Ovary (tissue), 9 donors: ENCODE measurements around the gene UEVLD. TPM values are rescaled to one million over a fixed set of nuclear protein-coding genes. Genes with fewer than 3 reads are reported as not detected.
A peak's percentile ranks its signal among the peaks of the same experiment; 100 is the strongest.

ENCODE experiments used
- DNase-seq, 5 donors: peaks; one replicate each; pipeline ENCODE4 v3.0.0-alpha.2; 2019 to 2020
- H3K27ac ChIP-seq, 2 donors: fragments of 200-600 bp; one replicate each; pipeline versions ENCODE4 v1.5.1 to v1.8.0; 2019 to 2022
- H3K27me3 ChIP-seq: fragments of 200-600 bp; one replicate; pipeline ENCODE4 v1.8.0; 2022
- H3K36me3 ChIP-seq: fragments of 200-600 bp; sonication (generic); one replicate; pipeline ENCODE4 v1.5.1; 2019
- H3K4me1 ChIP-seq: one replicate; pipeline ENCODE4 v1.8.1; 2013; ENCODE audit warnings: mild to moderate bottlenecking, moderate library complexity; ENCODE audit not compliant: insufficient read depth
- H3K4me3 ChIP-seq: fragments of 200-600 bp; sonication (generic); one replicate; pipeline ENCODE4 v1.5.1; 2017
- H3K9me3 ChIP-seq, 2 donors: fragments of 200-600 bp in 1 of 2; sonication (generic) in 1 of 2; one replicate each; pipeline versions ENCODE4 v1.5.1 to v1.8.1; 2013 to 2019; ENCODE audit warnings: mild to moderate bottlenecking in 1 of 2, moderate library complexity in 1 of 2
- CTCF ChIP-seq, 3 donors: fragments of 450-650 bp in 2 of 3; fragments of 200-600 bp in 1 of 3; IDR thresholded peaks; one replicate each; pipeline versions ENCODE4 v1.5.1 to v1.8.0; 2016 to 2022; ENCODE audit warnings: antibody characterized with exemption in 3 of 3, mild to moderate bottlenecking in 1 of 3
- EP300 ChIP-seq: sonication (generic); formaldehyde crosslinking; IDR thresholded peaks from one replicate; pipeline ENCODE4 v1.6.1; 2017; ENCODE audit warnings: antibody characterized with exemption
- POLR2A ChIP-seq: fragments of 450-650 bp; IDR thresholded peaks from one replicate; pipeline ENCODE4 v1.6.1; 2017; ENCODE audit warnings: antibody characterized with exemption, mild to moderate bottlenecking, moderate library complexity
- WGBS, 3 donors: extraction: QIAGEN DNeasy Blood & Tissue Kit in 1 of 3; methylation state at CpG; one replicate each; pipeline versions ENCODE4 v1.1.5 to v1.1.7; 2013 to 2017; 5-methylcytosine and 5-hydroxymethylcytosine counted together
- intact Hi-C, 4 donors: fragments of 100-400 bp; cut with DNase I; formaldehyde crosslinking; loops; one replicate each; pipeline versions ENCODE4 v1.11.0 to v1.15.1; 2022 to 2023
- polyA plus RNA-seq, 2 donors: library from polyadenylated mRNA; stranded (reverse); fragments of 200-250 nt in 1 of 2; fragments of 350-450 nt in 1 of 2; fragmentation: Illumina TruSeq in 1 of 2; extraction: RNeasy Lipid Tissue Mini Kit (QIAGEN cat#74804) in 1 of 2; gene quantifications; one replicate each; pipeline ENCODE4 v1.2.3, GENCODE V29; 2013 to 2014
- total RNA-seq, 7 donors: library from RNA; depleted of rRNA in 2 of 7; stranded (reverse); fragments of >200 nt in 2 of 7; fragmentation: NEBNext Ultra II Directional in 3 of 7; extraction: Animal tissue kit (Norgen Biotek cat#: 25700) in 3 of 7; gene quantifications; one replicate each; pipeline versions ENCODE4 v1.1.0 to v1.2.4, GENCODE V29; 2016 to 2023
- donor health status: DM: no; HTN: no; CAD: no; lungs with moderate emphysema.
- donor health status: DM: no; HTN: no; CAD: no.
- donor health status: Bipolar disorder and iron deficiency.
- donor health status: DM: yes; HTN: yes; CAD: no.
- donor health status: DM: no; HTN: no; CAD: no.
- donor health status: DM: yes; HTN: yes; CAD: no.

Gene UEVLD
- total and polyA plus RNA-seq, 9 donors, result 7.0 to 22.9 (median 16.7) TPM

GRCh38 chr11:18536209-18536608 is 52.3 kb downstream of the UEVLD start:
- H3K4me3 ChIP-seq, result no peak overlapping the region
- 83 to 90% (median 85%) methylated on average over 1 of the region's 1 CpG for WGBS, 3 donors
- H3K9me3 ChIP-seq, result no peaks in the 10 kb centered on the region
- H3K27me3 ChIP-seq, result no peaks in the 10 kb centered on the region
- no peak overlapping the region for H3K27ac ChIP-seq
- H3K4me1 ChIP-seq, result no peaks in the 10 kb centered on the region
- no peak for TF ChIP-seq EP300
- intact Hi-C loops, result no loop called here
- no peak for DNase-seq
- no peaks in the 10 kb centered on the region for H3K36me3 ChIP-seq

GRCh38 chr11:18534245-18534644 is 54.3 kb downstream of the UEVLD start:
- no peaks in the 10 kb centered on the region for H3K9me3 ChIP-seq
- no peaks in the 10 kb centered on the region for H3K27me3 ChIP-seq
- H3K36me3 ChIP-seq, result no peaks in the 10 kb centered on the region
- 88 to 92% (median 90%) methylated on average over 1 of the region's 1 CpG for WGBS, 3 donors
- DNase-seq, result no peak
- no peak overlapping the region for H3K4me3 ChIP-seq
- H3K27ac ChIP-seq, result no peak overlapping the region
- intact Hi-C loops, result no loop called here
- TF ChIP-seq CTCF (IDR thresholded peaks at IDR 0.05) (no peak), EP300 (no peak), POLR2A (no peak)
- H3K4me1 ChIP-seq, result no peaks in the 10 kb centered on the region

GRCh38 chr11:18533365-18533764 is 55.2 kb downstream of the UEVLD start:
- no peaks in the 10 kb centered on the region for H3K9me3 ChIP-seq
- H3K27me3 ChIP-seq, result no peaks in the 10 kb centered on the region
- H3K4me3 ChIP-seq, result no peak overlapping the region
- H3K4me1 ChIP-seq, result no peaks in the 10 kb centered on the region
- TF ChIP-seq CTCF (IDR thresholded peaks at IDR 0.05) (no peak), POLR2A (no peak), EP300 (no peak)
- WGBS, 3 donors, result 84 to 94% (median 90%) methylated on average over 3 of the region's 3 CpGs
- no peaks in the 10 kb centered on the region for H3K36me3 ChIP-seq
- no peak overlapping the region for H3K27ac ChIP-seq
- intact Hi-C loops, result no loop called here
- DNase-seq, result no peak

GRCh38 chr11:18527512-18527911 is 61.0 kb downstream of the UEVLD start:
- intact Hi-C loops, result loop anchor here in 2 of 4 donors (10.0 kb wide), 2 partner anchors 143 to 197 kb away; partner anchors contain the start of gene IGSF22 (in 2 of the 2)
- Histone ChIP-seq H3K4me1 (peaks cover 7% of the 10 kb centered on the region), H3K36me3 (no peaks in the 10 kb centered on the region), H3K4me3 (peak overlapping the region; percentile 94), H3K27ac (peak overlapping the region in 1 of 2 donors; percentile 91), H3K9me3 (no peaks in the 10 kb centered on the region), H3K27me3 (no peaks in the 10 kb centered on the region)
- WGBS, 3 donors, result 12 to 29% (median 13%) methylated on average over 5 of the region's 5 CpGs
- TF ChIP-seq POLR2A (no peak), CTCF (IDR thresholded peaks at IDR 0.05) (no peak), EP300 (no peak)
- no peak for DNase-seq

GRCh38 chr11:18526521-18527296 is 61.8 kb downstream of the UEVLD start, which contains the start of gene TSG101:
TSG101 (minus strand) TSS chr11:18526942; CDS start chr11:18526816, 126 bp downstream.
- Histone ChIP-seq H3K27me3 (no peaks in the 10 kb centered on the region), H3K27ac (peak within 1 kb of the TSS; percentile 77 to 91), H3K4me3 (peak within 1 kb of the TSS; percentile 94), H3K36me3 (no peaks in the 10 kb centered on the region), H3K9me3 (no peaks in the 10 kb centered on the region), H3K4me1 (peaks cover 7% of the 10 kb centered on the region)
- peak in 1 of 3 donors; percentile 27 for TF ChIP-seq CTCF (IDR thresholded peaks at IDR 0.05)
- peak; percentile 19 for TF ChIP-seq EP300
- peak; percentile 82 for TF ChIP-seq POLR2A
- WGBS, 3 donors, result 0 to 1% (median 1%) methylated on average over 54 to 57 of the region's 57 CpGs
- intact Hi-C loops, result loop anchor here in 2 of 4 donors (10.0 kb wide), 2 partner anchors 142 to 198 kb away; partner anchors contain the start of gene IGSF22 (in 2 of the 2)
- DNase-seq, result peak; percentile 91 to 96 (median 95)
